HG02798 (cell line): ENCODE results near the gene BAZ1A.
"Not testable (repeated sequence)": the region's sequence is repeated elsewhere in the genome, so short reads cannot be mapped to it uniquely, and the experiment has no call there.

ENCODE experiments used
- ATAC-seq: cut with Tn5 transposase; IDR thresholded peaks from one replicate; pipeline ENCODE4 v1.9.1; 2021; ENCODE audit warnings: mild to moderate bottlenecking; ENCODE audit not compliant: unreplicated experiment, poor library complexity

Gene BAZ1A

DNA sequence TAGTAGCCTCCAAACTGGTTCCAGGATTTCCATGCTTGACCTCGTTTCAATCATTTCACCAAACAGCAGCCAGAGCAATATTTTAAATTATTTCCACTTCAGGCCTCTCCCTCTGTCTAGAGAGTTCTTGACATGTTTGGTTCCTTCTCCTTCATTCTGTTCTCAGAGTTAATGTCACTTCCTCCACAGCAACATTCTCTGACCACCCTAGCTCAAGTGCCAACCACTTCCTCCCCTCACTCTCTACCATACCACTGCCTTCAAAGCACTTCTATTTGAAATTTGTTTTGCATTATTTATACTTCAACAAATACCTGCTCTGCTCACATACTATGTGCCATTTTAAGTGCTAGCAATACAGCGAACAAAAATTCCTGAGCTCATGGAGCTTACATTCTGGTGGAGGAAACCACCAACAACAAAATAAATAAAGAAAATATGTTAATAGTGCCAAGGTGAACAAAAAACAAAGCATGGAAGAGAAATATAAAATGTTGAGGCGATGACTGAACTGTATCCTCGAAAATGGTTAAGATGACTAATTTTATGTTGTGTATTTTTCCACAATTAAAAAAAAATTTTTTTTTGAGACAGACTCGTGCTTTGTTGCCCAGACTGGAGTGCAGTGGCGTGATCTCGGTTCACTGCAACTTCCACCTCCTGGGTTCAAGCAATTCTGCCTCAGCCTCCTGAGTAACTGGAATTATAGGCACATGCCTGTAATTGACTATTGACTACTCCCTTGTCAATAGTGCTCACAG is 17.3 kb downstream of the BAZ1A start:
- no peak for ATAC-seq

GRCh38 chr14:34853041-34853440 is 22.1 kb downstream of the BAZ1A start:
- ATAC-seq: no peak

- no peak for ATAC-seq
These were observed 23.8 kb downstream of the BAZ1A start for GRCh38 chr14:34851395-34851794.

GRCh38 chr14:34845869-34846268 is 29.3 kb downstream of the BAZ1A start:
- ATAC-seq: no peak

DNA sequence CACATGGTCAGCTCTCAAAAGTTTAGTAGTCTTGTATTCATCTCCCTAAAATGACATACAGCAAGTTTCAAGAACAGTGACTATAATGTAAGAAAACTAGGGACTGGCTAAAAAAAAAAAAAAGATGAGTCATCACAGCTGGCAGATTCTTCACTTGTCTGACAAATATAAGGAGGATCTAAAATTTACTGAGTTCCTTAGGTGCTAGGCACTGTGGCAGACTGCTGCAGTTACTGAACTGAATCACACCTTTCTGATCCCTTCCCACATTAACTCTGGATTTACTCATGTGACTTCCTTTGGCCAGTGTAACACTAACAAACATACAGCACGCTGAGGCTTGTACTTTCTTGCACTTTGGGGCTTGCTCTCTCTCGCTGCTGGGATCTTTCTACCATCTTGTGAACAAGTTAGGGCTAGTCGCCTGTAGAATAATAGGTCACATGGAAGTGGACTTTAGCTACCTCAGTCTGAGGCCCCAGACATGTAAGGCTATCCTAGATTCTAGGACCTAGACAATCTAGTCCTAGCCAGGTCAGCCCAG is 32.1 kb downstream of the BAZ1A start:
- peak; percentile 53 for ATAC-seq

- no peak for ATAC-seq
These were observed 37.3 kb downstream of the BAZ1A start for GRCh38 chr14:34837801-34838322.

GRCh38 chr14:34835312-34835711 is 39.8 kb downstream of the BAZ1A start:
- no peak for ATAC-seq

- no peak for ATAC-seq
These were observed 41.3 kb downstream of the BAZ1A start for GRCh38 chr14:34833549-34834523.

GRCh38 chr14:34826661-34827060 is 48.5 kb downstream of the BAZ1A start:
- no peak for ATAC-seq

DNA sequence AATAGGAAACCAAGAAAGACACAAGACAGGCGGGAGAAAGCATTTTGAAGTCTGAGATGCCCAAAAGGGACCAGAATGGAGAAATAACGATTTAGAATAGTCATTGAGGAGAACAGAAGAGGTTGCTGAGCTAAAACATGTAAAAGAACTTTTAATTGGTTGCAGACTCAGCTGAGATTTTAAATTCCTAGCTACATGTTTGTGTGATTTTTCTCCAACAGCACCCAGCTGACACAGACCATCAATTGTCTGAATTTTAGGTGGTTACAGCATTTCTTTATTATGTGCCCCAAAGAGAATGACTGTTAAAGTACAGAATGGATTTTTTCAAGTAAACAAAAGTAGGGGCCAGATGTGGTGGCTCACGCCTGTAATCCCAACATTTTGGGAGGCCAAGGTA is 50.3 kb downstream of the BAZ1A start:
- no peak for ATAC-seq

DNA sequence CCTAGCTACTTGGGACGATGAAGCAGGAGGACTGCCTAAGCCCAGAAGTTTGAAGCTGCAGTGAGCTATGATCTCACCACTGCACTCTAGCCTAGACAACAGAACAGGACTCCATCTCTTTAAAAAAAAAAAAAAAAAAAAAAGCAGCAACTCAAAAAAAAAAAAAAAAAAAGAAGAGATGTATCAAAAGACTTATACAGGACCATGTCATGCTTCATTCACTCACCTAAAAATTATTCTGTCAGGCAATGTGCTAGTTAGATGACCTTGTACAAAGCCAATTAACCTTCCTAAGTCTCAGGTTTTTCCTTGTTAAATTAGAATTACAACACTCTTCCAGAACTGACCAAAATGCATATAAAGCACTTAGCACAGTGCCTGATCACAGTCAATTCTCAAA is 50.9 kb downstream of the BAZ1A start:
- ATAC-seq: no peak

- ATAC-seq: no peak
These were observed 57.4 kb downstream of the BAZ1A start for GRCh38 chr14:34817768-34818167.

DNA sequence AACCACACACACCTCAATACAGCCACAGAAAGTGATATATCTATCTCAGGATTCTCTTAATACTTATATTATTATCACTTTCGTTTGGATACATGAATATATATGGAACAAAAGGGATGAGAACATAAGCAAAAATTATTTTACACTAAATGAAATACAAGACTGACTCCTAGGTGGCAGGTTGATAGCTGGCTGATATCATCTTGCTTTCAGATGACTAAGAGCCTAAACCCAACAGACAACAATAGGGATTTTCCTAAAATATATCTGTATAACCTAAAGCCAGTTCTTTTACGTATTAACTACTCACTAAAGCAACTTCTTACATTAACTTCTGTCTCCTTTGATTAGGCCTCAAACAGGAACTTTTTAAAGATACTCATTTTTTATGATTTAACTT is 65.1 kb downstream of the BAZ1A start:
- ATAC-seq: no peak

GRCh38 chr14:34806257-34806656 is 68.9 kb downstream of the BAZ1A start:
- ATAC-seq: no peak

- ATAC-seq: no peak
These were observed 70.2 kb downstream of the BAZ1A start for GRCh38 chr14:34804933-34805332.

GRCh38 chr14:34798861-34799260 is 76.3 kb downstream of the BAZ1A start:
- ATAC-seq: not testable (repeated sequence)

DNA sequence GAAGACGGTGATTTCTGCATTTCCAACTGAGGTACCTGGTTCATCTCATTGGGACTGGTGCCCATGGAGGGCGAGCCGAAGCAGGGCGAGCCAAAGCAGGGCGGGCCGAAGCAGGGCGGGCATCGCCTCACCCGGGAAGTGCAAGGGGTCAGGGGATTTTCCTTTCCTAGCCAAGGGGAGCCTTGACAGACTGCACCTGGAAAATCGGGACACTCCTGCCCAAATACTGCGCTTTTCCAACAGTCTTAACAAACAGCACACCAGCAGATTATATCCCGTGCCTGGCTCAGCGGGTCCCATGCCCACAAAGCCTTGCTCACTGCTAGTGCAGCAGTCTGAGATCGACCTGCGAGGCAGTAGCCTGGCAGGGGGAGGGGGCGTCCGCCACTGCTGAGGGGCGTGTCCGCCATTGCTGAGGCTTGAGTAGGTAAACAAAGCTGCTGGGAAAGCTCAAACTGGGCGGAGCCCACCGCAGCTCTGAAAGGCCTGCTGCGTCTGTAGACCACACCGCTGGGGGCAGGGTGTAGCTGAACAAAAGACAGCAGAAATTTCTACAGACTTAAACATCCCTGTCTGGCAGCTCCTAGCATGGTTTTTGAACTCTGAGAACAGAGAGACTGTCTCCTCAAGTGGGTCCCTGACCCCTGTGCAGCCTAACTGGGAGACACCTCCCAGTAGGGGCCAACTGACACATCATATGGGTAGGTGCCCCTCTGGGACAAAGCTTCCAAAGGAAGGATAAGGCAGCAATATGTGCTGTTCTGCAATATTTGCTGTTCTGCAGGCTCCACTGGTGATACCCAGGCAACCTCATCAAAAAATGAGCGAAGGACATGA is 77.2 kb downstream of the BAZ1A start:
- no peak for ATAC-seq

DNA sequence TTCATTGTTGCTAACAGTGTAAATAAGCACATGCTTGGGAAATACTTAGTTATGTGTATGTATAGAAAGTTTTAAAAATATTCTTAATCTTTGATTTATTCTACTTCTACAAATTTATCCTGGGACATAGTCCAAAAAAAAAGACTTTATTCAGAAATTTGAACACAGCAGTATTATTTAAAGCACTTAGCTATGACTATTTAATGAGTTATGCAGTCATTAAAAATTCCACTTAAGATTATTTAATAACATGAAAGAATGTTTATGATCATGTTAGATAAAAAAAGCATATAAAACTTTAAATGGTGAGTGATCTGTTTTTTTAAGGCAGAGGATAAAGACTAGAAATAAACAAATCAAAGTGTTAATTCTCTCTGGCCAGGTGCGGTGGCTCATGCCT is 78.3 kb downstream of the BAZ1A start:
- no peak for ATAC-seq

DNA sequence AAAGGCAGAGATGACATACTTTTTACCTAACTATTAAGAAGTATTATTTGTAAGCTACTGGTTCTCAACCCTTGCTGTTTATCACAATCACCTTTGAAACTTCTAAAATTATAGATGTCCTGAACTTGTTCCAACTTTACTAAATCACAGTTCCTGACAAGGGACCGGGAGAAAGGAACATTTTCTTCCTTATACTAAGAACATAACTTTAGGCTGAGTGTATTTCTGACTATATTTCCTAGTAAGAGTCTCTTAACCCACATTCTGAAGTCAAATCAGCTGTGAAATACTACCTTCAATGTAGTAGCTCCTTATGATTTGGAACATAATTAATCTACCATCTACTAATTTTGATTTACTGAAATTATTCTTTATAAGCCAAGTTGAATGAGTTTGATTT is 80.2 kb downstream of the BAZ1A start:
- ATAC-seq: no peak

DNA sequence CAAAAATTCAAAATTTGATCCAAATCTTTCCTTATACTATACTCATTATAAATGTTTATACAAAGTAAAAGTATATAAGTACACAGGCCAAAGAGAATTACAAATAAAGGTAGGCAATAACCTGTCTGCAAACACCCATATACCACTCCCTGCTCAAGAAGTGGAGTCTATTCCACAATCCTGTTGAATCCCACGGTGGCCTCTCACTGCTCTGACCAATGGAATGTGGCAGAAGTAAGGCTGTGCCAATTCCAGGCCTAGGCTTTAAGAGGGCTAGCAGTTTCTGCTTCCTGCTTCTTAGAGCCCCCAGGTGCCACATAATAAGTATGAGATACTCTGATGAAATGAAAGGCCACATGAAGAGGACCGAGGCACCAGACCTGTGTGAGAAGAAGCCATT is 80.9 kb downstream of the BAZ1A start:
- no peak for ATAC-seq
